Sigmoid colon (tissue), 7 donors: Measurements from ENCODE around the gene IGSF9B. TPM values are rescaled to one million over a fixed set of nuclear protein-coding genes. Genes with fewer than 3 reads are reported as not detected.

Experiments used
- DNase-seq: peaks from one replicate; pipeline ENCODE4 v3.0.0-alpha.2; 2019
- H3K27ac ChIP-seq, 4 donors: fragments of 200-600 bp; sonication (generic); one replicate each; pipeline ENCODE4 v1.5.1; 2016 to 2019; ENCODE audit warnings: mild to moderate bottlenecking in 1 of 4
- H3K27me3 ChIP-seq, 3 donors: fragments of 200-600 bp; sonication (generic); one replicate each; pipeline ENCODE4 v1.5.1; 2019; ENCODE audit warnings: mild to moderate bottlenecking in 1 of 3
- H3K36me3 ChIP-seq, 4 donors: fragments of 200-600 bp; sonication (generic); one replicate each; pipeline ENCODE4 v1.5.1; 2016 to 2019
- H3K4me1 ChIP-seq, 4 donors: fragments of 200-600 bp; sonication (generic); one replicate each; pipeline ENCODE4 v1.5.1; 2017 to 2019
- H3K4me3 ChIP-seq, 4 donors: fragments of 200-600 bp; sonication (generic); one replicate each; pipeline ENCODE4 v1.5.1; 2017 to 2019; ENCODE audit warnings: mild to moderate bottlenecking in 2 of 4, moderate library complexity in 1 of 4
- H3K9me3 ChIP-seq, 4 donors: fragments of 200-600 bp in 3 of 4; sonication (generic) in 3 of 4; one replicate each; pipeline versions ENCODE4 v1.5.1 to v1.6.1; 2013 to 2019
- CTCF ChIP-seq, 4 experiments: fragments of 450-650 bp in 3 of 4; fragments of 200-600 bp in 1 of 4; IDR thresholded peaks; one replicate each; pipeline ENCODE4 v1.5.1; 2016 to 2019; ENCODE audit warnings: antibody characterized with exemption in 4 of 4, mild to moderate bottlenecking in 3 of 4, moderate library complexity in 2 of 4
- EP300 ChIP-seq, 4 donors: sonication (generic); formaldehyde crosslinking; IDR thresholded peaks; one replicate each; pipeline ENCODE4 v1.6.1; 2017; ENCODE audit warnings: antibody characterized with exemption in 4 of 4
- POLR2A ChIP-seq, 2 donors: fragments of 450-650 bp; IDR thresholded peaks; one replicate each; pipeline ENCODE4 v1.6.1; 2016; ENCODE audit warnings: antibody characterized with exemption in 2 of 2, mild to moderate bottlenecking in 2 of 2, moderate library complexity in 2 of 2
- POLR2AphosphoS5 ChIP-seq, 4 donors: sonication (generic); formaldehyde crosslinking; IDR thresholded peaks; one replicate each; pipeline ENCODE4 v1.6.1; 2017; ENCODE audit warnings: antibody characterized with exemption in 4 of 4
- WGBS, 2 donors: extraction: QIAGEN DNeasy Blood & Tissue Kit; methylation state at CpG; one replicate each; pipeline ENCODE4 v1.1.7; 2013; 5-methylcytosine and 5-hydroxymethylcytosine counted together
- intact Hi-C: fragments of 100-400 bp; cut with DNase I; formaldehyde crosslinking; loops from one replicate; pipeline ENCODE4 v1.15.1; 2023
- polyA plus RNA-seq, 3 donors: library from polyadenylated mRNA; stranded (reverse); fragments of 200-250 nt; gene quantifications; one replicate each; pipeline ENCODE4 v1.2.3, GENCODE V29; 2013
- total RNA-seq, 4 donors: library from RNA; depleted of rRNA; stranded (reverse); fragments of >200 nt; gene quantifications; one replicate each; pipeline ENCODE4 v1.1.0, GENCODE V29; 2016
- donor health status: healthy with polysubstance abuse.
- donor health status: Bipolar disorder and iron deficiency.
- donor health status: healthy.

The IGSF9B gene
- total and polyA plus RNA-seq, 7 donors = under 0.01 to 53.7 (median 14.8) TPM; not detected in 1

GRCh38 chr11:133946541-133947318, 10.0 kb downstream of the IGSF9B start:
- peak overlapping the region; percentile 36 to 98 (median 66) for H3K27ac ChIP-seq
- peaks cover 0 to 72% (median 69%) of the 10 kb centered on the region in 4 donors for H3K4me1 ChIP-seq
- DNase-seq = no peak
- peaks cover 0 to 20% (median 9%) of the 10 kb centered on the region in 4 donors for H3K36me3 ChIP-seq
- H3K27me3 ChIP-seq = no peaks in the 10 kb centered on the region
- peak overlapping the region in 1 of 4 donors; percentile 10 for H3K4me3 ChIP-seq
- intact Hi-C loops = no loop called here
- WGBS, 2 donors = 28 to 30% methylated on average over 26 of the region's 26 CpGs
- H3K9me3 ChIP-seq = no peaks in the 10 kb centered on the region
- TF ChIP-seq EP300 (IDR thresholded peaks at IDR 0.05) (no peak), POLR2AphosphoS5 (IDR thresholded peaks at IDR 0.05) (no peak), CTCF (IDR thresholded peaks at IDR 0.05) (no peak), POLR2A (IDR thresholded peaks at IDR 0.05) (no peak)

GRCh38 chr11:133946051-133946450, 10.7 kb downstream of the IGSF9B start:
- no peak for TF ChIP-seq POLR2A (IDR thresholded peaks at IDR 0.05)
- TF ChIP-seq POLR2AphosphoS5 (IDR thresholded peaks at IDR 0.05) = no peak
- no peak for TF ChIP-seq CTCF (IDR thresholded peaks at IDR 0.05)
- no peak for TF ChIP-seq EP300 (IDR thresholded peaks at IDR 0.05)
- Histone ChIP-seq H3K27me3 (no peaks in the 10 kb centered on the region), H3K9me3 (no peaks in the 10 kb centered on the region), H3K27ac (peak overlapping the region; percentile 36 to 98 (median 66)), H3K4me3 (no peak overlapping the region), H3K4me1 (peaks cover 0 to 66% (median 63%) of the 10 kb centered on the region in 4 donors), H3K36me3 (peaks cover 0 to 26% (median 13%) of the 10 kb centered on the region in 4 donors)
- no peak for DNase-seq
- 85 to 89% methylated on average over 19 to 20 of the region's 20 CpGs for WGBS, 2 donors
- intact Hi-C loops = no loop called here

GRCh38 chr11:133945087-133945974, 11.4 kb downstream of the IGSF9B start:
- Histone ChIP-seq H3K36me3 (peaks cover 0 to 30% (median 13%) of the 10 kb centered on the region in 4 donors), H3K27me3 (no peaks in the 10 kb centered on the region), H3K4me3 (no peak overlapping the region), H3K4me1 (peaks cover 0 to 58% (median 55%) of the 10 kb centered on the region in 4 donors), H3K27ac (peak overlapping the region; percentile 36 to 98 (median 66)), H3K9me3 (no peaks in the 10 kb centered on the region)
- no peak for TF ChIP-seq POLR2A (IDR thresholded peaks at IDR 0.05)
- no peak for TF ChIP-seq CTCF (IDR thresholded peaks at IDR 0.05)
- TF ChIP-seq EP300 (IDR thresholded peaks at IDR 0.05) = no peak
- peak in 2 of 4 donors; percentile 34 to 62 for TF ChIP-seq POLR2AphosphoS5 (IDR thresholded peaks at IDR 0.05)
- intact Hi-C loops = no loop called here
- 65 to 77% methylated on average over 27 of the region's 27 CpGs for WGBS, 2 donors
- peak; percentile 83 for DNase-seq

GRCh38 chr11:133943950-133944698, 12.6 kb downstream of the IGSF9B start:
- TF ChIP-seq CTCF (IDR thresholded peaks at IDR 0.05) (no peak), POLR2A (IDR thresholded peaks at IDR 0.05) (no peak), EP300 (IDR thresholded peaks at IDR 0.05) (no peak), POLR2AphosphoS5 (IDR thresholded peaks at IDR 0.05) (no peak)
- no peak for DNase-seq
- Histone ChIP-seq H3K4me3 (no peak overlapping the region), H3K36me3 (peaks cover 0 to 36% (median 13%) of the 10 kb centered on the region in 4 donors), H3K27me3 (no peaks in the 10 kb centered on the region), H3K27ac (peak overlapping the region in 1 of 4 donors; percentile 75), H3K4me1 (peaks cover 0 to 46% (median 44%) of the 10 kb centered on the region in 4 donors), H3K9me3 (no peaks in the 10 kb centered on the region)
- intact Hi-C loops = no loop called here
- 86 to 89% methylated on average over 12 of the region's 12 CpGs for WGBS, 2 donors
